NT2/D1 (cell line): ENCODE measurements around the gene POU6F1.

Experiments
- SUZ12 ChIP-seq: IDR thresholded peaks from 2 replicates; pipeline ENCODE4 v1.6.1; 2011; ENCODE audit not compliant: insufficient read length, insufficient read depth; ENCODE audit errors: extremely low read depth
- YY1 ChIP-seq: IDR thresholded peaks from 2 replicates; pipeline ENCODE4 v1.6.1; 2011; ENCODE audit not compliant: insufficient read length, insufficient read depth
- ZNF274 ChIP-seq: IDR thresholded peaks from 2 replicates; pipeline ENCODE4 v1.6.1; 2011; ENCODE audit warnings: mild to moderate bottlenecking, low read depth, low read length

- TF ChIP-seq ZNF274 (no peak), SUZ12 (no peak), YY1 (no peak)
Measured at GRCh38 chr12:51247523-51248206, 29.8 kb upstream of the POU6F1 start.
